GM19043 (cell line): Measurements from ENCODE around the gene BDH1.

ENCODE experiments used
- ATAC-seq: cut with Tn5 transposase; IDR thresholded peaks from one replicate; pipeline ENCODE4 v1.9.1; 2021; ENCODE audit warnings: low read depth; ENCODE audit not compliant: unreplicated experiment

BDH1 gene

GRCh38 chr3:197508051-197508451 is 47.7 kb downstream of the BDH1 start:
- no peak for ATAC-seq

- ATAC-seq = no peak
These were observed 48.2 kb downstream of the BDH1 start for GRCh38 chr3:197507541-197507940.

GRCh38 chr3:197507081-197507480 is 48.7 kb downstream of the BDH1 start:
- no peak for ATAC-seq

GRCh38 chr3:197505796-197506548 is 49.8 kb downstream of the BDH1 start:
- ATAC-seq = no peak

DNA sequence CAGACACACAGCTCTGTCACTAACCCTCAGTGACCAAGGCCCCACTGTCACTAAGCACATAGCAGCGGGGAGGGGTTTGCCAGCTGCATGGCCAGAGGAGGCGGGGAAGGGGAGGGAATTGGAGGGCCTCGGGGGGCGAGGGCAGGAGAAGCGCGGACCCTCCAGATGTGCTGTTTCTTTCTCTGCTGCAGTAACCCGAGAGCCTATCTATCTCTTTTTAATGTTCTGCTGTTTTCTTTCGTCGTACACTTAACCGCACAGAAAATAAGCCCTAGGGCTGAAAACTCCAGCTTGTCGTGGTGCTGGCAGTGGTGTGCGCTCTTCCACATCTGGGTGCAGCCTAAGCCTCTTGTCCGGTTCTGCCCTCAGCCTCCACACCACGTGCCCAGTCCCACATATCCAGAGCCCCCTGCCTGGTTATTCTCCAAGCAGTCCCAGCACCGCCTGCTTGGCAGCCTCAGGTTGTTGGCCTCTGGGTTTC is 51.1 kb downstream of the BDH1 start:
- ATAC-seq = no peak

GRCh38 chr3:197504229-197504628 is 51.5 kb downstream of the BDH1 start:
- no peak for ATAC-seq

- no peak for ATAC-seq
These were observed 52.1 kb downstream of the BDH1 start for GRCh38 chr3:197503652-197504051.

GRCh38 chr3:197501879-197502620 is 53.7 kb downstream of the BDH1 start:
- no peak for ATAC-seq

DNA sequence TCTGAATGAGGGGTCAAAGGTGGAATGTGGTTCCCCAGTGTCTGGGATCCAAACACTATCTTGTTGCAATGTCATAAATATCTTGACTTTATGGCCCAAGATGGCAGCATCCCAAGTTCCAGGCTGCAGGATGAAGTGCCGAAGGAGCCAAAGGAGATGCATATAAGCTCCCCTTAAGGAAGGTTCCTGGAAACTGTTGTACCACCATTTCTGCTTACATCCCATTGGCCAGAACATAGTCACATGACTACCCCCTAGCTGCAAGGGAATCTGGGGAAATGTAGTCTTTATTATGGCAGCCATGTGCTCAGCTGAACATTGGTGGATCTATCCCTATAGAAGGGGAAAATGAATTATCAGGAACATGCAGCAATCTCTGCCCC is 54.3 kb downstream of the BDH1 start:
- no peak for ATAC-seq

GRCh38 chr3:197500812-197501211 is 55.0 kb downstream of the BDH1 start:
- ATAC-seq = no peak

DNA sequence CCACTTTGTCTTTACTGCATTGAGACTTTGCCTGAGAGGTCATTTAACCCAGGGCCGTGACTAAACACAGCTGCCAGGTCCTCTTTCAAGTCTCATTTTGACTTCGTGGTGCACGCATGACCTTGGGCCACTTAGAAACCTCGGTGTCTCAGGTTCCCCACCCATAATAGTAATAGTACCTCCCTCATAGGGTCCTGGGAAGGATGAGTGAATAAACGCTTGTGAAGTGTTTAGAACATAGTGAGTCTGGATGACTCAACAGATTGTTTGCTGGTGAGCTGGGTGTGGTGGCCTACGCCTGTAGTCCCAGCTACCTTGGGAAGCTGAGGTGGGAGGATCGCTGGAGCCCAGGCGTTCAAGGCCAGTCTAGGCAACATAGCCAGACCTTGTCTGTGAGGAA is 56.3 kb downstream of the BDH1 start:
- ATAC-seq = no peak

DNA sequence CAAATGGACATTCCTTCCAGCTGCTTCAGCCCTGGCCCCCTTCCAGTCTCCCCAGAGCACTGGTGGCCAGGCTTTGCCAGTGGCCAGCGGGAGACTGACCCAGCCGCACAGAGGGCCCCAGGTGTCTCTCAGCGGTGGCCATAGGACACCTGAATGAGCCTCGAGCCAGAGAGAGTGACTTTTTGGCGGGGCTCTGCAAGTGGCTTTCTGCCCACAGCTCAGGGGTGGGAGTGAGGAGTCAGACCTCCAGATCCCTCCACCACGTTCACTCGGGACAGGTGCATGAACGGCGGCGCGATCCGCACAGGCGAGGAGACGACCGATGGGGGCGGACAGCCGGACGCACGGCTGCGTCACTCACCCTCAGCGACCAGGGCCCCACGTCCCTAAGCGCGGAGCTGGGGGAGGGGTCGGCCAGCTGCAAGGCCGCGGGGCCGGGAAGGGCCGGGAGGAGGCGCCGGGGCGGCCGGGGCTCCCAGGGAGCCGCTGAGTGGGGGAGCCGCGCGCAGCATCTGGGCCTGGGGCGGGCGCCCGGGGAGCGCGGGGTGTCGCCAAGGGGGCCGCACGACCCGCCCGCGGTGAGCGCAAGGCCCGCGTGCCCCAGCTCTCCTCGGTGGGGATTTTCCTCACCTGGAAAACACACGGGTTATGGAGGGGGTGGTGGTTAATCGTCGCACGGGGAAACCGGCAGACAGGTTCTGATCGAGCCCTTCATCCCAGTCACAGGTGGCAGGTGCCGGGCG is 57.1 kb downstream of the BDH1 start:
- ATAC-seq = no peak

- ATAC-seq = no peak
These were observed 59.0 kb downstream of the BDH1 start for GRCh38 chr3:197496746-197497125.

DNA sequence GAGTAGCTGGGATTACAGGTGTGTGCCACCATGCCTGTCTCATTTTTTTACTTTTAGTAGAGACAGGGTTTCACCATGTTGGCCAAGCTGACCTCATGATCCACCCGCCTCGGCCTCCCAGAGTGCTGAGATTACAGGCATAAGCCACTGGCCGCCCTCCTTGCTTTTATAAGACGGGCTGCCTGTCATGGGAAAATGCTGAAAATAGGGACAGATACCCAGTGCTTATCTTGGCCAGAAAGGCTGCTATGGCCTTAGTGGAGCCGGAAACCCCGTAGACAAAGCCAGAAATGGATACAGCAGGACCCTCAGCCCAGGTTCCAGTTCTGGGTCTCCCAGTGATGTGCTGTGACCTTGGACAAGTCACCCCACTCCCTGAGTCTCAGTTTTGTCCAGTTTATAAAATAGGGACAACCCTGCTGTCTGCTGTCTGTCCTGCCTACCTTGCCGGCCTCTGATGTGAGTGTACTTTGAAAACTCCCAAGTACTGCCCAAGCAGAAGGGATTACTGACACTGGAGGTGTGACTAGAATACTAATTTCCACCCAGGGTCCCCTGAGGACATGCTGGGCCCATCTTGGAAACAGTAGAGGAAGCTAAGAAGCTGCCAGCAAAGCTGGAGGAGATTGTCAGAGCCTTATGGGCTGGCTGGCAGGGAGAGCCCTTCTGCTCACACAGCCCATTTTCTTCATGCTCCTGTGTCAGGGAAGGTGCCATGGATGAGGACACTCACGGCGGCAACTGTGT is 59.6 kb downstream of the BDH1 start:
- ATAC-seq = no peak

DNA sequence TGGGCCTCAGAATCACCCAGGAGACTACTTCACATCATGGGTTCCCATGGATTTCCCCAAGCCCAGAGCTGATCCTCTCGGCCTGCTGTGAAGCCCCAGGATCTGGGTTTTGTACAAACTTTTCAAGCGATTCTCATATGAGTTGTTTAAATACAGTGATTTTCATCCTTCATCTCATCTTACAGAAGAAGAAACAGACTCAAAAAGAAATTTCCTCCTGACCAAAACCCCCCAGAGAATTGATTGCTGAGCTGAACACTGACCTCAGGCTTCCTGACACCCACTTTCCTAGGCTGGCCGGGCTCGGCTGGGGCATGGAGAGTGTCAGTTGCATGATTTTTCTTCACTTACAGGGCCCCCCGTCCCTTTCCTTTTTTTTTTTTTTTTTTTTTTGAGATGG is 60.3 kb downstream of the BDH1 start:
- no peak for ATAC-seq

GRCh38 chr3:197495059-197495455 is 60.7 kb downstream of the BDH1 start:
- no peak for ATAC-seq

GRCh38 chr3:197494366-197495058 is 61.3 kb downstream of the BDH1 start:
- no peak for ATAC-seq

DNA sequence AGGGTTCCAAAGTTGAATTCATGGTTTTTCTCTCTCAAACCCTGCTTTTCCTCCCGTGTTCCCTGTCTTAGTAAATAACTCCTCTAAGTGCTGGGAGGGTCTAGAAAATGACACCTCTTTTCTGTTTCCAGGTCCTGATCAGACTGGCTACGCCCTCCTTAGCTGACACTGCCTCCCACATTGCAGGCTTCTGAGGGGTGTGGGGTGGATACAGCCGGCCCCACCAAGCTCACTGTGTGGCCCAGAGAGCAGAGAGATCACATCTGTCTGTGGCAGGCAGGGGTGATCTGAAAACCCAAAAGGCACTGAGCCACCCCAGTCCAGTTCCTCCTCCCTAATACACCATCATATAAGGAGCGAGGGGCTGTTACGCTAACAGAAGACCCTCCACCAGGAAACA is 62.7 kb downstream of the BDH1 start:
- ATAC-seq = no peak

- ATAC-seq = no peak
These were observed 63.7 kb downstream of the BDH1 start for GRCh38 chr3:197491923-197492664.
